ENCODE results near the gene DUSP18.

DNA sequence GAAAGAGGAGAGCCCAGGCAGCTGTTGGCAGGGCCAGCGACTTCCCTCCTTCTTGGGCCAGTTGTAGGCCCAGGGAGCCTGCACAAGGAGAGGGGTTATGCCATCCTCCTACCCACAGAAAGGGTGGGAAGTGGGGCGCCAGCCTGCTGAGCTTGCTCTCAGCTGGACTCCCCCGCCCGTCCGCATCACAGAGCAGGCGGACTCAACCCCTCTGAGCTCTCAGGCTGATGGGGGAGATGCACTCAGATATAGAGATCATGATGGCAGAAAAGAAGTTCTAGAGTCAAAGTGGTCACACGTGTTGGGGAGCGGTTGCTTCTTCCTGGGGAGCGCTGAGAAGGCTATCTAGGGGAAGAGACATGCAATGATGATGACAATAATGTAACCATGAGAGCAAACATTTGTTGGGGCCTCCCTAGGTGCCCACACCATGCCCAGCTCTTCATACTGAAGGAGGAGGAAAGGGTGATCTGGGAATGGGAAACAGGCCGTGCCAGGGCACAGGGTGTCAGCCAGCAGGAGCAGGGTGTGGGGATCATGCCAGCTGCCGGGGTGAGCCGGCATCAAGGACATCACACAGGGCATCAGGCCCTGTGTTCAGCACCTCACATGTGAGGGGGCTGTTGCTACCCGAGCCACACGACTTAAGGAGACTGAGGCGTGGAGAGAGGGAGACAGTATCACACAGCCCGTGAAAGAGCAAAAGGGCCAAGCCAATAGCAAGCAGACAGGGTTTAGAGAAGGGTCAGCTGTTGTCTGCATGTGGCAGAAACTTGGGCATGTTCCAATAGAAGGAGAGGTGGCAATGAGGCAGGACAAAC lies 24.4 kb downstream of the DUSP18 start:
- TF ChIP-seq GATA2 (IDR thresholded peaks at IDR 0.05; ENCODE audit: low read depth, low read length) (no peak), GATA3 (IDR thresholded peaks at IDR 0.05; ENCODE audit: low read depth, low read length) (no peak)

All from SH-SY5Y (cell line).